Raji (cell line): ENCODE results near the gene ZNF684.

ENCODE experiments used
- POLR2A ChIP-seq: IDR thresholded peaks from 2 replicates; pipeline ENCODE4 v1.6.1; 2011; ENCODE audit warnings: low read depth, low read length, control low read depth; ENCODE audit not compliant: insufficient read depth

ZNF684 gene

DNA sequence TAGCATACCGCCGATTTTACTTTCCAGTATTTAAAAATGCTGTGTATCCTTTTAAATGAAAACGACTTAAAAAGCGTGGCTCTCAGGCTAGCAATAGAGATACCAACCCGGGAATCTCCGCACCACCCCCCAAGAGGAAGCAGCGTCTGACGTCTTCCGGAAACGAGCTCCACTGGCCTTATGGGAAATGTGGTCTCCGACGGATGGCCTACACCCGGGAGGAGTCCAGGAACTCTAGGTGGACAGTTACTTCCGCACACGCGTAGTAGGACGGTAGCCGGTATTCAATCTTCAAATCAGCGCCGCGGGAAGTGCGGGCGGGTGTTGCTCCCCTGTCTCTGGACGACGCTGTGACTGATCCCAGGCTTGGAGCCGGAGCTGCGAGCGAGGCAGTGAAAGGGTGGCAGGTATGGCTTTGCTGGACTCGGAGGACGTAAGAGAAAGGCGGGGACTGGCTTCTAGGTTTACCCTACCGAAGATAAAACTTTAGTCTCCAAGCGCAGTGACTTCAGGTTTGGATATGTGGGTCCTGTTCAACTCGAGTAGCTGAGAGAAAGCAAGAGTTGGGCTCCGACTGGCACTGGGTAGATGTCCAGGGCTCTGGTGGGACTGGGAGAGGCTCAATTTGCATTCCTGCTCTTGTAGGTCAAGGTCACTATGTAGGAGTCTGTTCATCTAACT lies at the start of gene ZNF684:
ZNF684 (plus strand) TSS at position 257 of the 681 bp plus-strand sequence. CDS start 1,530 bp downstream, outside the sequence.
- peak; percentile 91 for TF ChIP-seq POLR2A

GRCh38 chr1:40495315-40495903 lies 36.0 kb upstream of the ZNF684 start:
- TF ChIP-seq POLR2A: no peak

- no peak for TF ChIP-seq POLR2A
These were observed 23.5 kb upstream of the ZNF684 start for GRCh38 chr1:40507973-40508372.

- no peak for TF ChIP-seq POLR2A
These were observed 22.8 kb upstream of the ZNF684 start, which contains the start of gene EXO5 for GRCh38 chr1:40508375-40509341. TSS of gene EXO5 (plus strand) at chr1:40508767. CDS start at chr1:40514545, 5,778 bp downstream.

DNA sequence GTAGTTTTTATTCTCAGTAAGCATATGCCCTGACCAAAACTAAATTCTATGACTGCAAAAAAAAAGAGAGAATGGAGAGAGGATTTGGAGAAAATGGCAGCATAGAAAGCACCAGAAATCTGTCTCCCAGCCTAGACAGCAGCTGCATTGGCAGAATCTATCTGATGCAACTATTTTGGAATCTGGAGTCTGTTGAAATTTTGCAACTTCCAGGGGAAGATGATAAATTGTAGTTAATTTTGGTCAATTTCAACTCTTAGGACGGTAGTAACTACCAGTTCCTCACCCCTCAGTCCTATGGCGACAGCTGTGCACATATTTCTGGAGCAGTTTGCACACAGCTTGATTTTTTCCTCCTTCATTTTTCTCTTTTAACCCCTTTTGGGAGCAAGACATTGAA lies 11.9 kb upstream of the ZNF684 start:
- TF ChIP-seq POLR2A: no peak

- no peak for TF ChIP-seq POLR2A
These were observed 579 bp upstream of the ZNF684 start for GRCh38 chr1:40530735-40531380.

GRCh38 chr1:40532062-40532389 lies 589 bp downstream of the ZNF684 start:
- TF ChIP-seq POLR2A: no peak

- TF ChIP-seq POLR2A: no peak
These were observed 1.5 kb downstream of the ZNF684 start for GRCh38 chr1:40532844-40533424.

GRCh38 chr1:40534589-40534988 lies 3.2 kb downstream of the ZNF684 start:
- TF ChIP-seq POLR2A: no peak

- TF ChIP-seq POLR2A: no peak
These were observed 4.3 kb downstream of the ZNF684 start for GRCh38 chr1:40535732-40536131.

GRCh38 chr1:40539338-40539737 lies 7.9 kb downstream of the ZNF684 start:
- TF ChIP-seq POLR2A: no peak

DNA sequence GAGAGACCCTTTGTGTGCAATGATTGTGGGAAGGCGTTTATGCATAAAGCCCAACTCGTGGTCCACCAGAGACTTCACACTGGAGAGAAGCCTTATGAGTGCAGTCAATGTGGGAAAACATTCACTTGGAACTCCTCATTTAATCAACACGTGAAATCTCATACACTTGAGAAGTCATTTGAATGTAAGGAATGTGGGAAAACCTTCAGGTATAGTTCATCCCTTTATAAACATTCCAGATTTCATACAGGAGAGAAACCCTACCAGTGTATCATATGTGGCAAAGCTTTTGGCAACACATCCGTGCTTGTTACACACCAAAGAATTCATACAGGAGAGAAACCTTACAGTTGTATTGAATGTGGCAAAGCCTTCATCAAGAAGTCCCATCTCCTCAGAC lies 15.5 kb downstream of the ZNF684 start:
- no peak for TF ChIP-seq POLR2A

- TF ChIP-seq POLR2A: no peak
These were observed 21.6 kb downstream of the ZNF684 start for GRCh38 chr1:40553017-40553416.

- no peak for TF ChIP-seq POLR2A
These were observed 24.7 kb downstream of the ZNF684 start for GRCh38 chr1:40556121-40556520.

DNA sequence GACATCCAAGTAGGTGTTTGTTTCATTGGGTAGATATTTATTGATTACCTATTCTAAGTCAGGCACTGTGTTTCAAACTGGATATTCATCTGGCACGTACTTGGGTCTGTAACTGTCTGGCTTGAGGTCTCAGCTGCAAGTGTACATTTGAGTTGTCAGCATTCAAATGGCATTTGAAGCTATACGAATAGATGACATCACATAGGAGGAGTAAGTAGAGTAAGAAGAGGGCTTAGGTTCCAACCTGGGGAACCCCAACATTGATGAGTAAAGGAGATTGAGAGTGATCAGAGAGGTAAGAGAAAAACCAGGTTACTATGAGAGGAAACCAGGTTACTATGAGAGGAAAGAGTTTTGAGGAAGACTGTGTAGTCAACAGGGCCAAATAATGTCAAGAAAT lies 30.7 kb downstream of the ZNF684 start:
- TF ChIP-seq POLR2A: no peak
